DMS79 (cell line): ENCODE results near the gene CSRP1.
"Not testable (repeated sequence)": the region's sequence is repeated elsewhere in the genome, so short reads cannot be mapped to it uniquely, and the experiment has no call there.

Experiments used
- DNase-seq: peaks from one replicate; lab custom pipeline; 2025; lab: John Stamatoyannopoulos, UW

Gene CSRP1

DNA sequence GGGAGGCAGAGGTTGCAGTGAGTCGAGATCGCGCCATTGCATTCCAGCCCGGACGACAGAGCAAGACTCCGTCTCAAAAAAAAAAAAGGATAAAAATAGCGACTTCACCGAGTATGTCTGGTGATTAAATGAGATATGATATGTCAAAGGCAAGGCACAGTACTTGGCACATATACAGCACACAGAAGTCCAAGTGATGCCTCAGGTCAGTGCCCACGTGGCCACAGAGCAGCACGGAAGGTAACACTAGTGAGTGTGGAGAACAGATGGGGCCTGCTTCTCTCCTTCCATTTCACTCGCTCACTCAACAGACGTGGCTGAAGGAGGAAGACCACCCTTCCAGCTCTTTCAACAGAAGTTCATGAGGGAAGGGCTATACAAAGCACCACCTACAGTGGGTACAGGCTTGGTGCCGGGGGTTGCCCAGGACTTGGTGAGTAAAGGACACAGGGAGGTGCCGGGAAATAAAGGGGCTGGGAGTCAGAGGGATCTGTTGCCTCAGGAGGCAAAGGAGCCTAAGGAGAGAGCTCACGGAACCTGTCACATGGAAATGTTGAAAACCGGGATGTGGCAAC is 8.9 kb downstream of the CSRP1 start:
- DNase-seq, result no peak

DNA sequence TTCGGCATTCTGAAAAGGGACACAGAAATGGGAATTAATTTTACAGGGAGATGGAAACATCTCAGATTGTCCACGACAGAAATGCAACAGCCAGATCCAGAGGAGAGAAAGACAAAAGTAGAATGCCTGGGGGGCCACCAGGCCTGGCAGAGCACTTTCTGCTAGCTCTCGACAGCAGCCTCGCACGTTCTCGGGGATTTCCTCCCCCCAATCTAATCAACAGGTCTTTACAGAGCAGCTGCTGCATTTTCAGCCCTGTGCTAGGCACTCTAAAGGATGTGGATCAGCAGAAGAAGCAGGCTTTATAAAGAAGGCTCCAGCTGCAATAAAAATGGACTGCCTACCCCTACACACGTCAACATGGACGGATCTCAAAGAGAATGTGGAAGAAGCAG is 10.6 kb downstream of the CSRP1 start:
- no peak for DNase-seq

DNA sequence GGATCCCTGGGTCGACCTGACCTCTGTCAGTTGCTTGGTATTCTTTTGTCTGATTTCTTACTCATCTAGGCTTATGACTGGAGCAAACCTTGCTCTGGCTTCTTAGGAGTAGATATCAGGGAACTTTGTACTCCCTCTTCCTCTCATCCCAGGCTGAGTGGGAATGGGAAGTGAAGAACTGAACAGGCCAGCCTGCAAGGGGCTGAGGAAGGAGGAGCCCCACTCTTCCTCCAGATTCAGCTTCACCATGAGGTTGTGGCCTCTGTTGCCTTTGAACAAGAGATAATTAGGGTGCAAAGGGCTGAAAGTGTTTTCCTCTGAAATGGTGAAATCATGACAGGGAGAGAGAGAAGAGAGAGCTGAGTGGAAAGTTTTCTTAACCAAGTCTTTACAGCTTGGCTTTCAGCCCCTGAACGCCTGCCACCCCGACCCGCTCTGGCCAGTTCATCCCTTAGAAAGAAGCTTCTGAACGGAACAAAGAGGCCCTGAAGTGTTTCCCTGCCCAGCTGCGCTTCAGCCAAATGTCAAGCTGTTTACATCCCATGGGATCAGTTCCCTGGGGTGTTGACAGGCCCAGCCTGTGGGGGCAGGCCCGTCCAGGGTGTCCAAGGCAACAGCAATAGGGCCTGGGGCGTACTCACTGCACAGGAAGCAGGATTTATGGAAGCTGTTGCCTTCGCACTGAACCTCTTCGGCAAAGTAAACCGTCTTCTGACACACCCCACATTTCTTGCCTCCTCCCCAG is 11.2 kb downstream of the CSRP1 start:
- DNase-seq, result no peak

DNA sequence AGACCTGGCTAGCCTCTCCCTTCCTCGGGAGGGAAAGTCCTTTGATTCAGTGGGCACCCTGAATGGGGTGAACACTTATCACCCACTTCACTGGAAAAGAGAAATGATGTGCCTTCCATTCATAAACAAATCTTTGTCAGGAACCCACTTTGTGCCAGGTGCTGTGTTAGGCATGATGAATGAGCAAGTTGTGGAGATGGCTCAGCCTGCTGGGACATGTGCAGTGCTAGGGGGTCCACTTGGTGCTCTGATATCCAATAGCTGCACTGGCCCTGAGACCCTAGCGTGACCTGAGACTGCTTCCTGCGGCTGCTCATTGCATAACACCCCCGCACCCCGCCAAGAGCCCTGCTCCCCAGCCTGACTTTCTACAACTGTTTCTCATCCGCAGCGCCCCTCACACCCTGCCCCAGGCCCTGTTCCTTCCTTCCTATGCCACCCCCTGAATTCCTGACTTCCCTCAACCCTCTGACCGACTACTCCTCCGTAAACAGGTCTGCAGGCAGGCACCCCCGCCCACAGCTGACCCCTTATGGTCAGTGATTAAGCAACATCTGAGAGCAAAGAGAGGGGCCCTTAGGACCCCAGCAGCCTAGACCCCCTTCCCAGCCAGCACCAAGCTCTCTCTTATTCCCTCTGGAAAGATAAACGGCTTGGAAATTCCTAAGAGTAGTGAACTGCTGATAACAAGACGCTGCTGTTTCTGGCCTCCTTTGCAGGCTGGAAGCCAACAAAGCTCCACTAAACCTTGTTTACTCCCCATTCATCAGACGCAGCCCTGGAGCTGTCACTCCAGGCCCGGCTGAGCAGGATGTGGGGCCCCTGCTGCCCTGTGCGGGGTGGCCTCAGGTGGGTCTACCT is 12.9 kb downstream of the CSRP1 start:
- no peak for DNase-seq

DNA sequence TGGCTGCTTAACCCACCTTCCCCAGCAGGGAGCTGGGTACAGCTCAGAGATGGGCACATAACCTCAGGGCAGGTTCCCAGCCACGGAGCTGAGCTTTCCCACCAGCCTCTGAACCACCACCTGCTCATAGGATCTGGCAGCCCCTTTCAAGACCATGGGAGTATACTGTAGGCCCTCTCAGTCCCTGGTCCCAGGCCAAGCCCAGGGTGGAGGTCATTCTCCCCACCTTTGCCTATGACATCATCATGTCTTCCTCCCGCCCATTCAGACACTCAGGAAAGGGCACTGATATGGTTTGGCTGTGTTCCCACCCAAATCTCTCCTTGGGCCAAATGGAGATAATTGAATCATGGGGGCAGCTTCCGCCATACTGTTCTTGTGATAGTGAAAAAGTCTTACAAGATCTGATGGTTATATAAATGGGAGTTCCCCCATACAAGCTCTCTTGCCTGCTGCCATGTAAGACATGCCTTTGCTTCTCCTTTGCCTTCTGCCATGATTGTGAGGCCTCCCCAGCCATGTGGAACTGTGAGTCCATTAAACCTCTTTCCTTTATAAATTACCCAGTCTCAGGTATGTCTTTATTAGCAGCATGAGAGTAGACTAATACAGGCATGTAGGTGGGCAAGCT is 13.8 kb downstream of the CSRP1 start:
- DNase-seq, result not testable (repeated sequence)

DNA sequence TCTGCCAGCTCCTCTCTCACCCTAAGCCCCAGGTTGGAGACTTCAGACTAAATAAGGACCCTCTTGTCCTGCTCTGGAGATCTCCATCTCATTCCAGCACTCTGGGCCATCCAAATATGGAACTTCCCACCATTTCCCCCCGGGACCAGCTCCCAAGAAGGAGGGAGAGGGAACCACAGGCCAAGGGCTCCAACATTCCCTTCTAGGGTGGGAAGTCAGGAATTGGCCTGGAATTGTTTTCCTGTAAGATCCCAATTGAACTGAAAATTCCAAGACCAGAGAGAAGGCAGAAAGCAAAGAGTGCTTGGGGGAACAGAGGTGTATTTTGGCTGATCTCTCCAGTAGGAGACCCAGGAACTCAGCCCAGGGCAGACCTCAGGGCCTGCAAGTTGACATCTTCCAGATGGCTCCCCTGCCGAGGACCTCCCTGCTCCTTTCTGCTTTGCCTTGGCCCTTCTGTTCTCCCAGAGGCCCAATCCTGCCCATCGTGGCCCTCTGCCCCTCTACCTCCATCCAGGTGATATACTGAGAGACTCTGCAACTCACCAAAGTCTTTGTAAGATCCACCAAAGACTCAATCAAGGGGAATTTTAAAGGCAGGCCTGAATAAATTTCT is 14.9 kb downstream of the CSRP1 start:
- DNase-seq, result no peak

DNA sequence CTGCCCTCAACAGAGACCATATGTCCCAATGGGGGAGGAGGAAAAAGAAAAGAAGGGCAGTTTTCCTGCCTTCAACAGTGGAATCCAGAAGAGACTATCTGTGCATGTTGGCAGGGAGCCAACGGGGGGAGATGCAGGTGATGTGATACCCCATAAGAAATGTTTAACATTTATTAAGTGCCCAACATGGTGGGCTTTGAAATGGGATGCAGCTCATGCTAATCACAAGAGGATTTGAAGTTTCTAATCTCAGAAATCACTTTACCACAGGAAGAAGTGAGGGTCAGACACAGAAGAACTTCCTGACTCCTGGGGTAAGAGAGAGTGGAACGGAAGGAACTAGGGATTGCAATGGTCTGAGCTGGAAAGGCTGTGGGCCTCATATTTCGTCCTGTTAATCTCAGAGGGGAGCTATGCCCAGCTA is 16.2 kb downstream of the CSRP1 start:
- no peak for DNase-seq

DNA sequence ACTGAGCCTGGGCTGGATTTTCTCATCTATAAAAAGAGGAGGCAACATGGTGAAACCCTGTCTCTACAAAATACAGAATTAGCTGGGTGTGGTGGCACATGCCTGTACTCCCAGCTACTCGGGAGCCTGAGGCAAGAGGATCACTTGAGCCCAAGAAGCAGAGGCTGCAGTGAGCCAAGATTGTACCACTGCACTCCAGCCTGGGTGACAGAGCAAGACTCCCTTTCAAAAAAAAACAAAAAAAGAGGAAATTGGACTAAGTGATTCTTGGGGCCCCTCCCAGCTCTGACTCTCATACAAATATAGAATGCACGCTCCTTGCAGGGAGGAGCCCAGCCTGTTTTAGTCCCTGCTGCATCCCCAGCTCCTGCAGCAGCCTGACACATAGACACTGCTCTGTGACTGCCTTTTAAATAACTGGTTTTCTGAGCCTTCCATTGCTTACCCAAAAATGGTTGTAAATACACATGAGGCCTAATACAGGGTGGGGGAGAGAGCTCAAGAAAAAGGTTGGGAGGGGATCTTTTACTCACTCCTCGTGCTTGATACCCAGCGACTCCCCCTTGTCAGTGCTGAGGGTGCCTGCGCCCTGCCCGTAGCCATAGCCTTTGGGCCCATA is 17.2 kb downstream of the CSRP1 start:
- DNase-seq, result no peak

DNA sequence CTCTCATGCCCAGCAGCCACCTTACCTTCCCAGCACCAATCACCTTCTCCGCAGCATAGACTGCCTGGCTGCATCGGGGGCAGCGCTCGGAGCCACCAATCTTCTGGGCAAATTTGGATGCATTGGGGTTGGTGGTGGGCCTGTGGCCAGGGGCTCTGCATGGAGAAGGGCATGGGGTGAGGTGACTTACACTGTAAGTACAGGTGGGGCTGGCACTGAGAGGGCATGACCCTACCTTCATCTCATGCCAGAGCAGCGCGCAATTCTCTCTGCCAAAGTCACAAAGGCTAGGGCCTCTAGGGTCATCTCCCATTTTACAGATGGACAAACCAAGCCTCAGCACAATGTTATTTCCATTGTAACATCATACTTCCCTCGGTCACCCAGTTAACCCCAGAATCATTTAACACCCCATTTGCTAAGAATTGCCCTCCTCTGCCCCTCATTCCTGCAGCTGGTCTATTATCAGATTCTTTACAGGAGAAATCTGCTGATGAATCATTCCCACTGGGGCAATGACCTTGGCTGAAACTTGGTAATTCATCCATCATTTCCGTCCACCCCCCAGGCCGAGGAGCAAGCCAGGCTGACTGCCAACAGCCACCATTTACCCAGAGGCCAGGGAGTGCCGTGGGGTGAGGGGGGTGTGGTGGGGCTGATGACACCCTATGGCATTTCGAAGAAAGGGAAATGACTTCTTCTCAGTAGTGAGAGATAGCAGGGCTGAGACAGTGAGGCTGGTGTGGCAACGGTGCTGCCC is 17.9 kb downstream of the CSRP1 start:
- no peak for DNase-seq

DNA sequence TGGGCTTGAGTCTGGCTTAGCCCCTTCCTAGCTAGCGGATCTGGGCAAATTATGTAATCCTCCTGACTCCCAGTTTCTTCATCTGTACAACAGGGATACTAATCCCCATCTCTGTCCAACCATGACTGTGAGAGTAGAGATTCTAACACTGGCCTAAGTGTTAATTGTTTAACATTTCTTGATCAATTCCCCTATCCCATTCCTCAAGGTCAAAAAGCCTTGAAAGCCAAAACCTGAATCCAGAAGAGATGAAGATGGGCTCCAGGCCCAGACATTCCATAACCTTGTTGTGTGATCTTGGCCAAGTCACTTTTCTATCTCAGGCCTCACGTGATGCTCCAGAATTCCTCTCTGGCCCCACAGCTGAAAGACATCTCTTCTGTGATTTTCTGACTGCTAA is 19.2 kb downstream of the CSRP1 start:
- no peak for DNase-seq

DNA sequence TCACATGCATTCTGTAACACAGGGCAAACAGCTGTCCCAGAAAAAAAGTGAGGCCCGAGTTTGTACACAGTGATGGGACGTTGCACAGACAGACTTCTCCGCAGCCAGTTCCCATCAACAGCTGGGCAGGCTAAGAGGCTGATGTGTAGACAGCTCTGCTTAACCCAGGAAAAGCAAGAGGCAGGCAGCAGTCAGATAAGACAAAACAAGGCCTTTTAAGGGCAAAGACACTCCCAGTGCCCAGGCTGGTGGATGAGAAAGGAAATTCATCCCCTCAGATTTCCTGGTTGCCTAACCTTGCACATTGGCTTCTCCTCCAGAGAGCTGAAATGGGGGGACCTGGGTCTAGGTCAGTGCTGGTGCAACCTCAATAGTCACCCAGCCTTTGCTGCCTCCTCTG is 20.7 kb downstream of the CSRP1 start:
- no peak for DNase-seq

DNA sequence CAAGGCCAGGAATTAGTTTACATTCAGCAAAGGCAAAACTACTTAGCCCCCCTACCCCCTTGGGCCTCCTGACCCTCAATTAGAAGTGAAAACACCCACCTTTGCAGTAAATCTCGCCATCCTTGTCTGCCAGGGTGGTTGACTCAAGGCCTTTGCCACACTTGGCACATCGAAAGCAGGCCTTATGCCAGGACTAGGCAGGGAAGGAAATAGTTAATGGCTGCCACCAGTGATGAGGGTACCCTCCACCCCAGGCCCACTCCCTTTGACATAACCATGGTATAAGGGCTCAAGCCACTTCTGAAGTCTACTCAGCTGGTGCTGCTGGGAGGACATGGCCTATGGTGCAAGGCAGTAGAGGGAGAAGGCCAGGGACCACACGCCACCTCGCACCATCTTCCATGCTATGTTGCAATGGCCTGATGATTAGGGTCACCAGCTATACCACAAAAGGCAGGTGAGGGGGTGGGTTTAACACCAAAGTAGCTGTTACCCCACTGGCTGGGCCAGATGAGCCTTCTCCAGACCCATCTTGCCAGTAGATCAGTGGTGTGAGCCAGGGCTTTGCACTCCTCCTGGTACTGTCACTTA is 21.6 kb downstream of the CSRP1 start:
- no peak for DNase-seq

DNA sequence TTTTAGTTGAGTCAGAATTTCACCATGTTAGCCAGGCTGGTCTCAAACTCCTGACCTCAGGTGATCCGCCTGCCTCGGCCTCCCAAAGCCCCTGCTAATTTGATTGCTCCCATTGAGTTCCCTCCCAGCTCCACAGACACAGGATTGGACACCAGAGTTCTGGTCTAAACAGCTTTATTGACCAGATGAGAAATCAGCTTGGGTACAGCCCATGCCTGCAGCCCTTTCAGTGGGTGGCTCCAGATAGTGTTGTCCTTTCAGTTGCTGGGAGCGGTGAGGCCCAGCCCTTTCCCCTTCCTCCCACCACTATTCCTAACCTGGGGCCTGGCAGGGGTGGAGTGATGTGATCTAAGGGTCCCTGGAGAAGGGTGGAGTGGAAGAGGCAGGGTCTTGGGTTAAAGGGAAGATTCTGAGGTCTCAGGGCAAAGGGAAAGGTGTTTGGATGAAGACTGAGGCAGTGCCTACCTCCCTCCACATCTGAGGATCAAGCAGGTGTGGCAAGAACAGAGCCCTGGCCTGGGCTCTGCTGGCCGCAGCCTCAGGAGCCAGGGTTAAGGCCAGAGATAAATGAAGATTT is 23.5 kb downstream of the CSRP1 start:
- DNase-seq, result no peak

DNA sequence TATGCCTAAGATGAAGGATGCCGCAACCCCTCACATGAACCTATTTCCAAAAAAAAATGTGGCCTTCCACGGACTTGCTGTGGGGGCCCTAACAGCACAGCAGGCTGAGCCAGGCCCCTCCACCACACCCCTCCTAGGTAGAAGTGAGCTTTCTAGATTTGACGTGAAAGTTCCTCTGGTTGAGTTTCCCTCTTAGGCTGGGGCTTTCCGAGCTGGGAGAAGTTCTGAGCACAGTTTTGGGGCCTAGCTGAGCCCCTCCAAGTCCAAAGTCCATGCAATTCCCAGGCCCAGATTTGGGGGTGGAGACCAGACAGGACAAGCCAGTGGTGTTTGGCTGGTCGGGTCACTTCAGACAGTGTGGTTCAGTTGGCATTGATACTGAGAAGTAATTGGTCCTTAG is 24.2 kb downstream of the CSRP1 start:
- DNase-seq, result no peak

DNA sequence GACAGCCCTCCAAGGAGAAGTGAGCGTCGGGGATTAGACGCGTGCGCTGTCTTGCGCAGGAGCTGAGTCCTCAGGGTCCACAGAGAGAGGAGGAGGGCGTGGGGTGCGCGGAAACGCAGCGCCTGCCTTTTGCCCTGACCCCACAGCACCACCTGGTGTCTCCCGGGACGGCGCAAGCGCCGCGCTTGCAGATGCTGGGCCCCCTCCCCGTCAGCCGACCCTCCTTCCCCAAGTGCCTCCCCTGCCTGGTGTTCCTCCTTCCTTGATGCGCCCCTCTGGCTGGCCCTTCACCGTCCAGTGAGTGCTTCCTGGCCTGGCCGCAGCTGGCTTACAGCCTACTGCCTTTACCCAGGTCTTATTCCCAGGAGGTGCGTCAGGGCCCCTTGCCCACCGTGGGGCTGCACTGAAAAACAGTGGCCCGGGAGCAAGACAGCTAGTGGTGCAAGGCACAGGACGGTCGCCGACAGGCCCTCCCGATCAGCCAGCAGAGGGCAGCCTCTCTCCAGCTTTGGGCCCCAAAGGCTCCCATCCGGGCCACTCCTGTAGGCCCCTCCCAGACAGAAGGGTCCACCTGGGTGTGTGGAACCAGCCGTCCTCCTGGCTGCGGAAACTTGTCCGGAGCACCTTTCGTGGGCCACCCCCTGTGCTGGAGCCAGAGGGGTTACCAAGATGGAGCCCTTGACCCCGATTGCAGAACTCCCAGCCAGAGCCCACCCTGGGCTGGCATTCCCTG is 25.0 kb downstream of the CSRP1 start:
- DNase-seq, result peak; percentile 34

DNA sequence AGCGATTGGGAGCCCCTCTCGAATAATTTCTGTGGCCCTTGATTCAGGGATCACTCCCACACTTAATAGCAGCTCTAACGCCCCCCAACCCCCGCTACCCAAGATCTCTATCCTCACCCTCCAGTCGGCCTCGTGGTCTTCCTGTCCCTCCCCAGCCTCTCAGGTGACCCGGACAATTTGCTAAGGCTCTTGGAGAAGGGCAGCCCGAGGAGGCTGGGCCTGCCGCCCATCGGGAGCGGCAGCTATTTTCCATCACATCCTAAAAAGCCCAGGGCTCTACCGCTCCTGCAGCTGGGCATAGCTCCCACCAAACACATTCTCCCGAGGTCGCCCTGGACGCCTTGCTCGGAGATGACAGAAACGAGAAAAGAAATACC is 25.9 kb downstream of the CSRP1 start:
- DNase-seq, result no peak

DNA sequence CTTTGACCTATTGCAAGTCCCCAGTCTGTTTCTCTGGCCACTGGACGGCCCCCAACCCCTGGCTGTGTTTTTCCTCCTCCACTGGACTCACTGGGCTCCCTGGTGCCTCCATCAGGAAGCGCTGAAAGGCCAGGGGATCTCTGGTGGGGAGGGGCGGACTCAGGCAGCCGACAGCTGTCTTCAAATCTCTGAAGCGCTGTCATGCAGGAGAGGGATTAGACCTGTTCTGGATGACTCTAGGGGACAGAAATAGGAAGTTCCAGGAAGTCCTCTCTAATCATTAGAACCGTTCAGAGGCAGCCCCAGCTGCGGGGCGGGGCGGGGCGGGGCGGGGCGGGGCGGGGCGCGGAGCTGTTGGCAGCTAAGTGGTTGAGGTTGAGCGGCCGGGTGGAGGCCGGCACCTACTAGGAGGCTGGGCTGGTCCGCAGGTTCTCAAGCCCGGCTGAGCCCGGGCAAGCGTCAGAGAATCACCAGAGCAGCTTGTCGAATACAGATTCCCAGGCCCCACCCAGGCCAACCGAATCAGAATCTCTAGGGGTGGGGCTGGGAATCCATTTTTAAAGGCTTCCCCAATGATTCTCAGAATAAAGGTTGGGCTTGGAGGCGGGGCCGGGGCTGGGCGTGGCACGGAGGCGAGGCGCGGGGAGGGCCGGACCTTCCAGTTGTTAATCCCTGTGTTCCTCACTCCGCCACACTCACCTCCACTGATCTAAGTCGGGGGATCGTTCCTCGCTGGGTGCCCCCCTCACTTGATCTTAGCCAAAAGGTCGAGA is 26.5 kb downstream of the CSRP1 start:
- peak; percentile 47 for DNase-seq

DNA sequence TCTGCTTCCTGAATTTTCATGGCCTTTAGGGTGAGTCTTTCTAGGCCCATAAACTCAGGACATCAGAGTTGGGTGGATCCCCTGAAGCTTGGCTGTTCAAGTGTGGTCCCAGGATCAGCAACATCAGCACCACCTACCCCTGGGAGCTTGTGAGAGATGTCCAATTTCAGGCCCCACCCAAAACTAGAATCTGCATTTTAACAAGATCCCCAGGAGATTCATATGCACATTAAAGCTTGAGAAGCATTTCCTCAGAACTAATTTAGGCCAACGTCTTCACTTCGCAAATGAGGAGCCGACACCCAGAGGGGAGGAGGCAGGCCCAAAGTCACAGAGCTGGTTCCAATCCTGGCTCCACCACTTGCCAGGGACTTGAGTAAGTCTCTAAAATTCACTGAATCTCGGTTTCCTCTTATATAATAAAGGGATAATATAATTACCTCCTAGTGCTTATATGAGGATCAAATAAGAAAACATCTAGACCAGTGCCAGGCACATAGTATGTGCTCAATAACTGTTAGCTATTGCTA is 27.7 kb downstream of the CSRP1 start:
- DNase-seq, result no peak
